ENCODE results near the gene PLD5.
"Not testable (repeated sequence)": the region's sequence is repeated elsewhere in the genome, so short reads cannot be mapped to it uniquely, and the experiment has no call there.

PLD5 gene

DNA sequence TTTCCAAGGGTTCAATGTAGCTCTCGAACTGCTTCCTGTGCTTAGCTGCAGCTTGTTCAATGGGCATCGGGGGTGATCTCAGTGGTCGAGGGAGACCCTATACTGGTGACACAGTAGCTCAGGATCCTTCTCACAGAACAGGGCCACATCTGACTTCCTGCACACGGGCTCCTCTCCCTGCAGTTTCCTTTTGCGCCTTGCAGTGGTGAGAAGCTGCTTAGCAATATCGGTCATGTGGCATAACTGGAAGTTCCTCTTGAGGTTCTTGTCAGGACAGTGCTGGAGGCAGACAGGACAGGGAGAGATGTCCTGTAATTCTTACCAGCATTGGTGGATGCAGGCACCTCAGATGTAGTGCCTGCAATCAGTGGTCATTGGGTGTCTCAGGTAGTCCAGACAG is 385.1 kb downstream of the PLD5 start:
- Histone ChIP-seq H3K27me3 (ENCODE audit: control insufficient read depth, insufficient read depth, low read length) (no peaks in the 10 kb centered on the region), H3K4me2 (ENCODE audit: low read length) (no peak overlapping the region), H3K9ac (ENCODE audit: low read depth, low read length) (no peak overlapping the region), H3K36me3 (ENCODE audit: insufficient read depth, low read length) (no peaks in the 10 kb centered on the region), H3K4me1 (ENCODE audit: control insufficient read depth, insufficient read depth, low read length) (no peaks in the 10 kb centered on the region), H3K9me3 (replicated peaks; ENCODE audit: low read length) (no peaks in the 10 kb centered on the region), H3K4me3 (ENCODE audit: low read length) (no peak overlapping the region)

DNA sequence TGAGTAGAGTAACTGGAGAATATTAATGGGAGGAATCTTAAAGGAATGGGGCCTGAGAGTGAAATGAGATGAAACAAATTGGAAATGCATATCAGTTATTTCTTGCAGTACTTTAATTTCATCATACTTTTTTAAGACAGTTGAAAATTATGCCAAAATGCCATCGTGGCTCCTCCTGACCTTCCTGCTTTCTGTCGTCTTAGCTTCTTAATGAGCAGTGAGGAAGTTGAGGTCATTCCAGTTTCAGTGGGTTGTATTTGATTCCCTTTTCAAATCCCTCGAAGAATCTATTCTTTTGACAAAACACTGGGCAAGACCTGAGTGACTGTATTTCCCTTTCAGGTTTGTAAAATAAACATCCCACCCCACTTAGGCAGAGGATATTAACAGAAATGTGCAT is 390.7 kb downstream of the PLD5 start:
- Histone ChIP-seq H3K9ac (ENCODE audit: low read depth, low read length) (no peak overlapping the region), H3K36me3 (ENCODE audit: insufficient read depth, low read length) (no peaks in the 10 kb centered on the region), H3K4me3 (ENCODE audit: low read length) (no peak overlapping the region), H3K4me2 (ENCODE audit: low read length) (no peak overlapping the region), H3K4me1 (ENCODE audit: control insufficient read depth, insufficient read depth, low read length) (no peaks in the 10 kb centered on the region), H3K9me3 (replicated peaks; ENCODE audit: low read length) (no peaks in the 10 kb centered on the region), H3K27me3 (ENCODE audit: control insufficient read depth, insufficient read depth, low read length) (no peaks in the 10 kb centered on the region)

DNA sequence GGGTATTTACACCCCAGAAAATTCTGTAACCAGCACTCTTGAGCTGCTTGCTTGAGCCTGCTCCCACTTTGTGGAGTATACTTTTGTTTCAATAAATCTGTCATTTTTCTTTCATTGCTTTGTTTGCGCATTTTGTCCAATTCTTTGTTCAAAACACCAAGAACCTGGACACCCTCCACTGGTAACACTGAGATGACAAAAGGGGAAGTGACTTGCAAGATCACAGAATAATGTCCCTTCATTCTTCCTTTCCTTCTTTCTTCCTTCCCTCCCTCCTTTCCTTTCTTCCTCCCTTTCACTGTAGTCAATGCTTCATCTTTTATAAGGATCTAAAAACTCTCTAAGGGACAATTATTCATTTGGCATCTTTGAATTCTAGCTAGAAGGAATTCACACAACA is 391.1 kb downstream of the PLD5 start:
- Histone ChIP-seq H3K4me3 (ENCODE audit: low read length) (no peak overlapping the region), H3K4me1 (ENCODE audit: control insufficient read depth, insufficient read depth, low read length) (no peaks in the 10 kb centered on the region), H3K9ac (ENCODE audit: low read depth, low read length) (no peak overlapping the region), H3K27me3 (ENCODE audit: control insufficient read depth, insufficient read depth, low read length) (no peaks in the 10 kb centered on the region), H3K4me2 (ENCODE audit: low read length) (no peak overlapping the region), H3K36me3 (ENCODE audit: insufficient read depth, low read length) (no peaks in the 10 kb centered on the region), H3K9me3 (replicated peaks; ENCODE audit: low read length) (no peaks in the 10 kb centered on the region)

DNA sequence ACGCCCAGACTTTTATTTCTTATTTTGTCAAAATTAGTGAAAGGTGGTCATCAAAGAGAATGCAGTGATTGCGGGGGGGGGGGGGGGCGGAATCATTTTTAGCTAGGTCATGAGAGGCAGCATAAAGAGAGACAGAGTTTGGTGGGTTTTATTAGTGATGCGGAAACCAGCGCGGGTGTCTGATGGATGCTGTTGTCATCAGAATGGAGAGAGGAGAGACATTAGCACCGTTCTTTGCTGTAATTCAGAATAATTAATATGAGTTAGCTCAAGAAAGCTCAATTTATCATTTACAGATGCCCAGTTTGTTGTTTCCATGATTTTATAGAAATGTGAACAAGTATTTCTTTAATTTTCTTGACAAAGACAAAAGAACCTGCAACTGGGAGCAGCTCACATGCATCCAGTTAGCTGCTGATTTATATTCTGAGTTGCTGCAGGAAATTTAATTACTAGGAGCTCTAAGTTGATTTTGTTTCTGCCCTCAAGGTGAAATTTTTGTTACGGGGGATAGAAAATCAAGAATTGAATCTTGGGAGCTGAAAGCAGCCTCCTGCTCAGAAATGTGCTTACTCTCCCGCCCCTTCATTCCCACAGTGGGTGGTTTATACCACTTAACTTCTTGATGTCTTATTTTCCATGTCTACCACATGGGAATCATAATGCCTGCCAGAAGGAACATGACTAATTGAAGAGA is 392.2 kb downstream of the PLD5 start:
- no peaks in the 10 kb centered on the region for H3K9me3 ChIP-seq (replicated peaks; ENCODE audit: low read length)
- no peak overlapping the region for H3K9ac ChIP-seq (ENCODE audit: low read depth, low read length)
- no peak overlapping the region for H3K4me3 ChIP-seq (ENCODE audit: low read length)
- no peaks in the 10 kb centered on the region for H3K36me3 ChIP-seq (ENCODE audit: insufficient read depth, low read length)
- H3K4me2 ChIP-seq (ENCODE audit: low read length): no peak overlapping the region
- no peaks in the 10 kb centered on the region for H3K4me1 ChIP-seq (ENCODE audit: control insufficient read depth, insufficient read depth, low read length)
- H3K27me3 ChIP-seq (ENCODE audit: control insufficient read depth, insufficient read depth, low read length): no peaks in the 10 kb centered on the region

DNA sequence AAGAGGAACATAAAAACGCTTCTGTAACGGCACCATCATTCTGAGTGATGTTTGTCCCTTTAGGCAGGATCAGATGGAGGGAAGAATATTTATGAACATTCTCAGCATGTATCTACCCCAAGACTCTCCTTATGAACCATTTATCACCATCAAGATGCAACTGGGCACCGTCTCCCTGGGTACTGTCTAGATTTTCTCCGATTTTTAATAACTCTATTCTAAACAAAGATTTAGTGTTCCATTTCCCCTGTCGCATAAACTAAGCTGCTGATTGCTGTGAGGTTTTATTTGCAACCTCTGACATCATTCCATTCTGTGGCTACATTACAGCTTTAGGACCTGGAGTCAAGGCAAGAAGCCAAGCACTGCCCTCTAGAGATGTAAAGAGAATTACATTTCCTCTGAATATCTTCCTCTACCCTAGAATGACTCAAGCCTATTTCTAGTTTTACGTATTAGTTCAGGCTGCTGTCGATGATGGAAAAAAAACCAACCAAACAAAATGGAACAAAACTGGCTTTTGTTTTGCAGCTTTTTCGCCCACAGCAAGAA is 395.5 kb downstream of the PLD5 start:
- H3K9ac ChIP-seq (ENCODE audit: low read depth, low read length): no peak overlapping the region
- no peaks in the 10 kb centered on the region for H3K9me3 ChIP-seq (replicated peaks; ENCODE audit: low read length)
- no peaks in the 10 kb centered on the region for H3K4me1 ChIP-seq (ENCODE audit: control insufficient read depth, insufficient read depth, low read length)
- no peak overlapping the region for H3K4me2 ChIP-seq (ENCODE audit: low read length)
- H3K4me3 ChIP-seq (ENCODE audit: low read length): no peak overlapping the region
- H3K36me3 ChIP-seq (ENCODE audit: insufficient read depth, low read length): no peaks in the 10 kb centered on the region
- no peaks in the 10 kb centered on the region for H3K27me3 ChIP-seq (ENCODE audit: control insufficient read depth, insufficient read depth, low read length)

DNA sequence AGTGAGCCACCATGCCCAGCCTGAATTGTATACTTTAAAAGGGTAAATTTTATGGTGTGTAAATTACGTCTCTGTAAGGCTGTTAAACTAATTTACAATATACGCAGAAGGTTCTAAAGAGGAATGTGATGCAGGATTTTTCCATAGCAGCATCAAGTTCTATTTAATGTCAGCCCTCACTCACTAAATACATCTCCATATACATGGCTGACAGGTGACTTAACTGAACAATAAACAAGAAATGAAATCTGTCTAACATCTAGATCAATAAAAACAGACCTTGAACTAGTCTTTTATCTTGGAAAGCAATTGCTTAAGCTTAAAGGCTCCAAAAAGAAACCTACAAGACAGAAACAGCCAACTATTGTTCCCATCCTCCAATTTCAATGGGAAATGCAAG is 404.1 kb downstream of the PLD5 start:
- H3K9ac ChIP-seq (ENCODE audit: low read depth, low read length): no peak overlapping the region
- no peaks in the 10 kb centered on the region for H3K36me3 ChIP-seq (ENCODE audit: insufficient read depth, low read length)
- H3K4me2 ChIP-seq (ENCODE audit: low read length): no peak overlapping the region
- H3K27me3 ChIP-seq (ENCODE audit: control insufficient read depth, insufficient read depth, low read length): no peaks in the 10 kb centered on the region
- no peaks in the 10 kb centered on the region for H3K4me1 ChIP-seq (ENCODE audit: control insufficient read depth, insufficient read depth, low read length)
- H3K9me3 ChIP-seq (replicated peaks; ENCODE audit: low read length): no peaks in the 10 kb centered on the region
- H3K4me3 ChIP-seq (ENCODE audit: low read length): no peak overlapping the region

DNA sequence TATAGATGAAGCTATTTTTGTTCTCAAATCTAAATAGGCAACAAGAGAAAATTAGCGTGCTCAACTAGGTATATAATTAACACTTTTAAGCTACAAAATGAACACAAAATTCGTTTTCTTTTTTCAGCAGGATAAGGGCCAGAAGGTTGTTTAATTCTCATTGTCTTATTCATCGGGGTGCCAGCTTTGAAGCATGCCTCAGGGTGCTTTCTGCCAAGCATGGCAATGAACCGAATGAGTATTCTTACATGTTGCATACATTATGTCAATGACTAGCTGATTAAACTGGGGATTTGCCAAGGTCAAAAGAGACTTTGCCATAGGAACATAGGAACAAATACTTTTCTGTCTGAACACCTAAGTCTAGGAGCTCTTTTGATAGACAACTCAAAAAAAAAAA is 423.6 kb downstream of the PLD5 start:
- Histone ChIP-seq H3K4me1 (ENCODE audit: control insufficient read depth, insufficient read depth, low read length) (no peaks in the 10 kb centered on the region), H3K4me3 (ENCODE audit: low read length) (no peak overlapping the region), H3K4me2 (ENCODE audit: low read length) (no peak overlapping the region), H3K36me3 (ENCODE audit: insufficient read depth, low read length) (no peaks in the 10 kb centered on the region), H3K9ac (ENCODE audit: low read depth, low read length) (no peak overlapping the region), H3K9me3 (replicated peaks; ENCODE audit: low read length) (no peaks in the 10 kb centered on the region), H3K27me3 (ENCODE audit: control insufficient read depth, insufficient read depth, low read length) (no peaks in the 10 kb centered on the region)

DNA sequence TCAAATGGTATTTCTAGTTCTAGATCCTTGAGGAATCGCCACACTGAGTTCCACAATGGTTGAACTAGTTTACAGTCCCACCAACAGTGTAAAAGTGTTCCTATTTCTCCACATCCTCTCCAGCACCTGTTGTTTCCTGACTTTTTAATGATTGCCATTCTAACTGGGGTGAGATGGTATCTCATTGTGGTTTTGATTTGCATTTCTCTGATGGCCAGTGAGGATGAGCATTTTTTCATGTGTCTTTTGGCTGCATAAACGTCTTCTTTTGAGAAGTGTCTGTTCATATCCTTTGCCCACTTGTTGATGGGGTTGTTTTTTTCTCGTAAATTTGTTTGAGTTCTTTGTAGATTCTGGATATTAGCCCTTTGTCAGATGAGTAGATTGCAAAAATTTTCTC is 427.2 kb downstream of the PLD5 start:
- not testable (repeated sequence) for H3K4me2 ChIP-seq (ENCODE audit: low read length); H3K9me3 ChIP-seq (replicated peaks; ENCODE audit: low read length); H3K27me3 ChIP-seq (ENCODE audit: control insufficient read depth, insufficient read depth, low read length); H3K4me3 ChIP-seq (ENCODE audit: low read length); H3K9ac ChIP-seq (ENCODE audit: low read depth, low read length); H3K4me1 ChIP-seq (ENCODE audit: control insufficient read depth, insufficient read depth, low read length); H3K36me3 ChIP-seq (ENCODE audit: insufficient read depth, low read length)

DNA sequence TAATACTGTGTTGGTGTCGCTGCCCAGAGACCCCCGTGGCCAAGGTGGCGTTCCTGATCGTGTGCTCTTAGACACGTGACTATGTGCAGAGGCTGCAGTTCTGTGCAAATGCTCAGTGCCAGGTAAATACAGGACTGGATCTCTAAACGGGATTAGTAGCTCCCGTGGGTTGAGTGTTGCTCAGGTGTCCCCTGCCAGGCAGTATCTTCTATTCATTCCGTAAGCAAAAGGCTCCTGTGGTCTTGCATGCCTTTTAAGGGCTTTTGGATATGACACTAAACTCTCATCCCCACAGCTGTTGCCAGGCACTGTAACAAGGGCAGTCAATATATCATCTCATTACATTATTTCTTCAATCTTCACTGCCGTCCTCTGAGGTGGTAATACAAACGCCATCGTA is 431.4 kb downstream of the PLD5 start:
- H3K4me1 ChIP-seq (ENCODE audit: control insufficient read depth, insufficient read depth, low read length): no peaks in the 10 kb centered on the region
- H3K4me3 ChIP-seq (ENCODE audit: low read length): no peak overlapping the region
- no peak overlapping the region for H3K4me2 ChIP-seq (ENCODE audit: low read length)
- H3K9ac ChIP-seq (ENCODE audit: low read depth, low read length): no peak overlapping the region
- no peaks in the 10 kb centered on the region for H3K9me3 ChIP-seq (replicated peaks; ENCODE audit: low read length)
- H3K27me3 ChIP-seq (ENCODE audit: control insufficient read depth, insufficient read depth, low read length): no peaks in the 10 kb centered on the region
- H3K36me3 ChIP-seq (ENCODE audit: insufficient read depth, low read length): no peaks in the 10 kb centered on the region

DNA sequence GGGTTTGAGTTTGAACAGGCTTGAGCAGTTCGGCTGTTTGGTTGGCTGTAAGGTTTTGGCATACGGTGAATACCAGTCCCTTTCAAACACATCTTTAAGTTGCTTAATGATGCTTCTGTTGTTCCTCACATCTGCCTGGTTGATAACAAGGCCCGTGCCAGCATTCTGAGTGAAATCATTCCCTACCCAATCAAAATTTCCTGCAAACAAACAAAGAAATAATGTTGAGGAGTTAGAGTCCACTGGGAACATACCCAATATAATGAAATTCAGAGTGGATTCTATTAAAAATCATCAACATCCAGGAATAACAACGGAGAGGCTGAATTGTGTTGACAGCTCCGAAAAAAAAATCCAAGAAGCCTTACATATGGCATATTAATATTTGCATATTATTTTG is 434.6 kb downstream of the PLD5 start:
- no peak overlapping the region for H3K9ac ChIP-seq (ENCODE audit: low read depth, low read length)
- no peaks in the 10 kb centered on the region for H3K9me3 ChIP-seq (replicated peaks; ENCODE audit: low read length)
- no peaks in the 10 kb centered on the region for H3K36me3 ChIP-seq (ENCODE audit: insufficient read depth, low read length)
- H3K27me3 ChIP-seq (ENCODE audit: control insufficient read depth, insufficient read depth, low read length): no peaks in the 10 kb centered on the region
- H3K4me2 ChIP-seq (ENCODE audit: low read length): no peak overlapping the region
- no peak overlapping the region for H3K4me3 ChIP-seq (ENCODE audit: low read length)
- H3K4me1 ChIP-seq (ENCODE audit: control insufficient read depth, insufficient read depth, low read length): no peaks in the 10 kb centered on the region

DNA sequence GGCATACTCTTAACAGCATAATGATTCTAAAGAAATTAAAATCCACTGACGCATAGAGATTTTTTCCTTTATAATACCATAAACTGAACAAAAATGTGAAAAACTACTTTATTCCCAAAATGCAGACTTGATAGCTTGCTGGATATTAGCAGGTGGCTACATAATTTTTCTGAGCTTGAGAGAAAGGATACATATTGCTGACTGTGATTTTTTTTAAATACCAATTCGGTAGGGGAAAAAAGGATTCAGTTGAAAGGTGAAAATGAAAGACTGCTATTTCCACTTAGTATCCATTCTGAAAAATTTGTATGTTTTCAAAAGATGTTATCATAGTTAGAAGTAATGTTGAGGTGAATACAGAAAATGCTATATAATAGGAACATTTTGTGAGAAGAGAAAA is 435.6 kb downstream of the PLD5 start:
- Histone ChIP-seq H3K9ac (ENCODE audit: low read depth, low read length) (no peak overlapping the region), H3K4me3 (ENCODE audit: low read length) (no peak overlapping the region), H3K36me3 (ENCODE audit: insufficient read depth, low read length) (no peaks in the 10 kb centered on the region), H3K4me2 (ENCODE audit: low read length) (no peak overlapping the region), H3K27me3 (ENCODE audit: control insufficient read depth, insufficient read depth, low read length) (no peaks in the 10 kb centered on the region), H3K9me3 (replicated peaks; ENCODE audit: low read length) (no peaks in the 10 kb centered on the region), H3K4me1 (ENCODE audit: control insufficient read depth, insufficient read depth, low read length) (no peaks in the 10 kb centered on the region)

DNA sequence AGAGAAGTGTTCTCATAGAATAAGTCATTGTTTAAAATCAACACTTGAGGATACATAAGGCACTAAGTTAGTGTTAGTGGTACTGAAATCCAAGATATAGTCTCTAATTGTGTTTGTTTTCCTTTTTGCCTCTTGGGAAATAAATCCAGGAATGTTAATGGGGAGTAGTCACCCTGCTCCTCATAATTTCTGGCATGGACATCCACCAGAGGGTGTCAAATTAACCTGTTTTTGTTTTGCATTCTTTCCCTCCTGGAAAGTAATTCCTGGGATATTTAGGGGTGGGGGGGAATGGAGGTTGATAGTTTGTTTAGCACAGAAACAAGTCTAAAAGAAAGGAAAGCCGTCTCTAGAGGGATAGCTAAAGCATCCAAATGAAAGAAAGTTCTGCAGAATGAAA is 437.8 kb downstream of the PLD5 start:
- no peak overlapping the region for H3K4me2 ChIP-seq (ENCODE audit: low read length)
- H3K4me3 ChIP-seq (ENCODE audit: low read length): no peak overlapping the region
- no peaks in the 10 kb centered on the region for H3K36me3 ChIP-seq (ENCODE audit: insufficient read depth, low read length)
- no peak overlapping the region for H3K9ac ChIP-seq (ENCODE audit: low read depth, low read length)
- no peaks in the 10 kb centered on the region for H3K9me3 ChIP-seq (replicated peaks; ENCODE audit: low read length)
- no peaks in the 10 kb centered on the region for H3K4me1 ChIP-seq (ENCODE audit: control insufficient read depth, insufficient read depth, low read length)
- no peaks in the 10 kb centered on the region for H3K27me3 ChIP-seq (ENCODE audit: control insufficient read depth, insufficient read depth, low read length)
